HG02973 (cell line): ENCODE measurements around the gene OR10A5.
"Not testable (repeated sequence)": the region's sequence is repeated elsewhere in the genome, so short reads cannot be mapped to it uniquely, and the experiment has no call there.

ENCODE experiments used
- ATAC-seq: cut with Tn5 transposase; IDR thresholded peaks from one replicate; pipeline ENCODE4 v1.9.1; 2021; ENCODE audit warnings: moderate library complexity; ENCODE audit not compliant: unreplicated experiment

OR10A5 gene

GRCh38 chr11:6871278-6871677 lies 25.8 kb downstream of the OR10A5 start:
- ATAC-seq: no peak

GRCh38 chr11:6875761-6876160 lies 30.3 kb downstream of the OR10A5 start:
- no peak for ATAC-seq

- no peak for ATAC-seq
Measured at GRCh38 chr11:6876325-6876724, 30.8 kb downstream of the OR10A5 start, which contains the start of gene OR10A4. Gene OR10A4 (plus strand): TSS chr11:6876625. CDS start chr11:6876648, 23 bp downstream.

GRCh38 chr11:6876914-6877313 lies 31.4 kb downstream of the OR10A5 start:
- ATAC-seq: no peak

- no peak for ATAC-seq
Measured at GRCh38 chr11:6882751-6883150, 37.3 kb downstream of the OR10A5 start.

GRCh38 chr11:6887711-6888110 lies 42.2 kb downstream of the OR10A5 start:
- not testable (repeated sequence) for ATAC-seq

GRCh38 chr11:6888830-6889229 lies 43.3 kb downstream of the OR10A5 start:
- no peak for ATAC-seq

- no peak for ATAC-seq
Measured at GRCh38 chr11:6889835-6890234, 44.4 kb downstream of the OR10A5 start.

- ATAC-seq: no peak
Measured at GRCh38 chr11:6892400-6892799, 46.9 kb downstream of the OR10A5 start, which contains the start of gene OR2D2. Gene OR2D2 (minus strand): TSS chr11:6892500. CDS start chr11:6892500, 0 bp downstream.

- ATAC-seq: no peak
Measured at GRCh38 chr11:6894097-6894496, 48.6 kb downstream of the OR10A5 start.

GRCh38 chr11:6895010-6895409 lies 49.5 kb downstream of the OR10A5 start:
- peak; percentile 95 for ATAC-seq
